HepG2 (cell line): Measurements from ENCODE around the gene ZNF620. TPM values are rescaled to one million over a fixed set of nuclear protein-coding genes. Genes with fewer than 3 reads are reported as not detected.
A peak's percentile ranks its signal among the peaks of the same experiment; 100 is the strongest.

ENCODE experiments used
- ATAC-seq: fragments of 200-7000 bp; cut with Tn5 transposase; 3 replicates; pipeline ENCODE4 v1.9.1; 2020; ENCODE audit warnings: mild to moderate bottlenecking, moderate library complexity
- BruUV-seq: library from RNA; stranded (reverse); fragments of 400-500 nt; replicated peaks from 2 replicates; lab custom pipeline; 2021; lab: Mats Ljungman, UMichigan
- CTCF ChIA-PET: fragments of 300-600 bp; formaldehyde crosslinking; extraction: SDS; loops from one replicate; lab custom pipeline; 2021; ENCODE audit warnings: low total read pairs, inconsistent platforms, low intra/inter-chr PET ratio; lab: Yijun Ruan, JAX
- POLR2A ChIA-PET: fragments of 350-600 bp; sonication (Branson Sonifier 250); formaldehyde crosslinking; loops from one replicate; lab custom pipeline; 2020; ENCODE audit warnings: antibody characterized with exemption, inconsistent platforms; lab: Yijun Ruan, JAX
- DNase-seq: peaks from one replicate; pipeline ENCODE4 v3.0.0-alpha.2; 2015; ENCODE audit warnings: low spot score
- FAIRE-seq: peaks from 3 replicates; lab custom pipeline; 2011; peaks lifted over from hg19 to GRCh38; lab: Jason Lieb, UNC
- H2AFZ ChIP-seq: one replicate; pipeline ENCODE4 v1.6.1; 2011; ENCODE audit warnings: low read length, inconsistent platforms
- H3K27ac ChIP-seq: fragments of 300-600 bp; 3 replicates; pipeline ENCODE4 v1.8.0; 2011; ENCODE audit warnings: mixed run types, mild to moderate bottlenecking, mixed read lengths, low read length, inconsistent platforms; ENCODE audit not compliant: insufficient read depth; ENCODE audit errors: extremely low read length
- H3K27me3 ChIP-seq, 2 experiments: fragments of 200-600 bp in 1 of 2; 2 replicates in 1 of 2; 3 replicates in 1 of 2; pipeline versions ENCODE4 v1.6.0 to v1.8.0; 2011; ENCODE audit warnings: low read length in 2 of 2, mild to moderate bottlenecking in 2 of 2, moderate library complexity in 2 of 2, inconsistent platforms in 1 of 2; ENCODE audit not compliant: insufficient read depth in 2 of 2, control insufficient read depth in 1 of 2
- H3K36me3 ChIP-seq, 2 experiments: fragments of 200-600 bp in 1 of 2; replicated peaks in 1 of 2; 2 replicates in 1 of 2; 3 replicates in 1 of 2; pipeline versions ENCODE4 v1.5.1 to v1.8.0; 2011; ENCODE audit warnings: low read length in 2 of 2, inconsistent platforms in 1 of 2; ENCODE audit not compliant: insufficient read depth in 2 of 2, control insufficient read depth in 1 of 2
- H3K4me1 ChIP-seq: 2 replicates; pipeline ENCODE4 v1.5.1; 2012; ENCODE audit warnings: low read length, inconsistent platforms; ENCODE audit not compliant: insufficient read depth
- H3K4me2 ChIP-seq: 2 replicates; pipeline ENCODE4 v1.6.0; 2011; ENCODE audit warnings: low read depth, low read length, inconsistent platforms
- H3K4me3 ChIP-seq, 3 experiments: fragments of 200-600 bp in 1 of 3; sonication (generic), shearing (Covaris generic) in 1 of 3; replicated peaks in 1 of 3; 2 replicates each; pipeline ENCODE4 v1.5.1; 2011 to 2016; ENCODE audit warnings: low read length in 3 of 3, inconsistent platforms in 2 of 3, low read depth in 2 of 3, mild to moderate bottlenecking in 2 of 3, control low read depth in 1 of 3, mixed read lengths in 1 of 3; ENCODE audit not compliant: insufficient read depth in 1 of 3
- H3K79me2 ChIP-seq: one replicate; pipeline ENCODE4 v1.6.1; 2011; ENCODE audit warnings: low read length, inconsistent platforms; ENCODE audit not compliant: insufficient read depth
- H3K9ac ChIP-seq: 2 replicates; pipeline ENCODE4 v1.6.0; 2011; ENCODE audit warnings: mild to moderate bottlenecking, low read depth, low read length, inconsistent platforms; ENCODE audit not compliant: insufficient read depth
- H3K9me3 ChIP-seq: 2 replicates; pipeline ENCODE4 v1.5.1; 2012; ENCODE audit warnings: mild to moderate bottlenecking, low read length
- H4K20me1 ChIP-seq: 2 replicates; pipeline ENCODE4 v1.6.0; 2011; ENCODE audit warnings: inconsistent platforms, mild to moderate bottlenecking, low read length, moderate library complexity; ENCODE audit not compliant: insufficient read depth
- AKAP8 ChIP-seq: sonication (generic); formaldehyde crosslinking; IDR thresholded peaks from 2 replicates; pipeline ENCODE4 v1.5.1; 2020; ENCODE audit warnings: mild to moderate bottlenecking, missing genetic modification reagents
- CHD4 ChIP-seq: fragments of 200-600 bp; sonication (generic); IDR thresholded peaks from 2 replicates; pipeline ENCODE4 v1.7.0; 2017; ENCODE audit warnings: mild to moderate bottlenecking, low read length, borderline replicate concordance
- GATAD2A ChIP-seq: IDR thresholded peaks from 2 replicates; pipeline ENCODE4 v1.6.1; 2016
- HOMEZ ChIP-seq: IDR thresholded peaks from 2 replicates; pipeline ENCODE4 v1.6.1; 2016; ENCODE audit warnings: low read depth
- KAT8 ChIP-seq: IDR thresholded peaks from 2 replicates; pipeline ENCODE4 v1.6.1; 2016; ENCODE audit warnings: missing genetic modification reagents, missing compliant biosample characterization
- MEF2D ChIP-seq: sonication (generic); formaldehyde crosslinking; IDR thresholded peaks from 2 replicates; pipeline ENCODE4 v1.5.1; 2020; ENCODE audit warnings: mild to moderate bottlenecking, missing genetic modification reagents
- MIXL1 ChIP-seq: IDR thresholded peaks from 2 replicates; pipeline ENCODE4 v1.6.1; 2016
- MXI1 ChIP-seq: IDR thresholded peaks from 3 replicates; pipeline ENCODE4 v1.6.1; 2012; ENCODE audit warnings: low read depth, low read length, inconsistent platforms, borderline replicate concordance
- NR1H2 ChIP-seq: sonication (generic); formaldehyde crosslinking; IDR thresholded peaks from 2 replicates; pipeline ENCODE4 v1.8.1; 2022; ENCODE audit warnings: low read depth, missing genetic modification reagents, borderline replicate concordance
- POLR2A ChIP-seq, 2 experiments: IDR thresholded peaks; 2 replicates each; pipeline ENCODE4 v1.6.1; 2011; ENCODE audit warnings: low read depth in 2 of 2, low read length in 2 of 2, mild to moderate bottlenecking in 1 of 2, moderate library complexity in 1 of 2; ENCODE audit not compliant: insufficient read depth in 1 of 2
- RBFOX2 ChIP-seq: fragments of 200-400 bp; formaldehyde crosslinking; IDR thresholded peaks from 2 replicates; pipeline ENCODE4 v1.6.1; 2017; ENCODE audit warnings: low read depth, mild to moderate bottlenecking, low read length
- SATB2 ChIP-seq: sonication (generic); formaldehyde crosslinking; IDR thresholded peaks from 2 replicates; pipeline ENCODE4 v1.5.0; 2020; ENCODE audit warnings: missing genetic modification reagents
- SOX5 ChIP-seq: IDR thresholded peaks from 2 replicates; pipeline ENCODE4 v1.6.1; 2016; ENCODE audit warnings: borderline replicate concordance
- TBX2 ChIP-seq: sonication (generic); formaldehyde crosslinking; IDR thresholded peaks from 2 replicates; pipeline ENCODE4 v1.5.0; 2020; ENCODE audit warnings: missing genetic modification reagents, mild to moderate bottlenecking, borderline replicate concordance
- U2AF2 ChIP-seq: fragments of 200-400 bp; formaldehyde crosslinking; IDR thresholded peaks from 2 replicates; pipeline ENCODE4 v1.6.1; 2017; ENCODE audit warnings: low read depth, mild to moderate bottlenecking, low read length
- ZBTB1 ChIP-seq: sonication (generic); formaldehyde crosslinking; IDR thresholded peaks from 2 replicates; pipeline ENCODE4 v1.4.0; 2020; ENCODE audit warnings: missing genetic modification reagents, borderline replicate concordance
- ZFP36L1 ChIP-seq: sonication (generic); formaldehyde crosslinking; IDR thresholded peaks from 2 replicates; pipeline ENCODE4 v1.8.0; 2022; ENCODE audit warnings: mild to moderate bottlenecking, missing genetic modification reagents, moderate library complexity
- ZNF121 ChIP-seq: sonication (generic); formaldehyde crosslinking; IDR thresholded peaks from 2 replicates; pipeline ENCODE4 v1.5.0; 2020; ENCODE audit warnings: mild to moderate bottlenecking, missing genetic modification reagents
- ZNF317 ChIP-seq: sonication (generic); formaldehyde crosslinking; IDR thresholded peaks from 2 replicates; pipeline ENCODE4 v1.5.0; 2020; ENCODE audit warnings: mild to moderate bottlenecking, missing genetic modification reagents
- ZNF501 ChIP-seq: sonication (generic); formaldehyde crosslinking; IDR thresholded peaks from 2 replicates; pipeline ENCODE4 v1.5.1; 2020; ENCODE audit warnings: mild to moderate bottlenecking, moderate library complexity, missing genetic modification reagents
- ZNF790 ChIP-seq: sonication (generic); formaldehyde crosslinking; IDR thresholded peaks from 2 replicates; pipeline ENCODE4 v1.8.0; 2022; ENCODE audit warnings: missing genetic modification reagents, mild to moderate bottlenecking, borderline replicate concordance
- WGBS: methylation state at CpG from one replicate; pipeline ENCODE4 v1.1.6; 2017; ENCODE audit warnings: low lambda C conversion rate; 5-methylcytosine and 5-hydroxymethylcytosine counted together
- in situ Hi-C: cut with HindIII; loops from 2 replicates; pipeline ENCODE4 v1.10.0; 2017; ENCODE audit warnings: low pct_unique_long_range_greater_than_20kb; ENCODE audit not compliant: extremely low pct_ligation_motif_present
- intact Hi-C: fragments of 100-400 bp; cut with micrococcal nuclease; formaldehyde crosslinking; loops from one replicate; pipeline ENCODE4 v1.10.0; 2022; ENCODE audit not compliant: unreplicated experiment
- polyA plus RNA-seq, 8 experiments: library from polyadenylated mRNA; depleted of rRNA in 3 of 8; stranded (reverse) in 7 of 8; unstranded in 1 of 8; fragments of >200 nt; fragmentation: Illumina TruSeq in 4 of 8; extraction: Trizol in 4 of 8; gene quantifications; 2 replicates each; pipeline versions ENCODE4 v1.2.1 to v1.2.3, GENCODE V29; 2011 to 2016; ENCODE audit warnings: low read depth in 4 of 8, missing spikeins in 1 of 8, mixed read lengths in 1 of 8; ENCODE audit not compliant: insufficient read depth in 1 of 8
- total RNA-seq, 5 experiments: library from RNA; depleted of rRNA; stranded (reverse); fragments of >200 nt; fragmentation: Illumina TruSeq; extraction: Trizol; gene quantifications; 2 replicates each; pipeline ENCODE4 v1.2.3, GENCODE V29; 2016; ENCODE audit warnings: low read depth in 1 of 5

Gene ZNF620
- total and polyA plus RNA-seq, 2 of the 13 experiments (the other 11 are each of a cell fraction or from before 2014, with no cell fraction given), result 2.3 to 12.2 TPM

GRCh38 chr3:40465456-40465855 lies 40.4 kb upstream of the ZNF620 start:
- intact Hi-C loops, result no loop called here
- no TSS peak for BruUV-seq
- ATAC-seq, result peak; percentile 19
- ChIA-PET POLR2A (interaction anchor here (0.9 to 3.6 kb wide), 5 partner anchors 8 to 40 kb away, joined by 3 to 14 read pairs (median 7); partner anchors contain the start of genes RPL14, ZNF619 and ZNF620), CTCF (no interaction called here)
- in situ Hi-C loops, result no loop called here
- H3K27ac ChIP-seq, result no peak overlapping the region
- H3K4me2 ChIP-seq, result no peak overlapping the region
- no peak overlapping the region for H2AFZ ChIP-seq
- TF ChIP-seq RBFOX2 (0 out of 2 replicates have a peak, but pooled peaks have one; percentile 16), POLR2A (IDR thresholded peaks at IDR 0.05; ENCODE audit: insufficient read depth in 1 of 2, low read depth in 2 of 2, low read length in 2 of 2) (peak in 1 of 2 experiments; percentile 6; a peak in 1 of 4 replicates), HOMEZ (CRISPR knock-in tag) (no peak), AKAP8 (CRISPR knock-in tag) (no peak)
- peaks cover under 1% of the 10 kb centered on the region for H4K20me1 ChIP-seq
- DNase-seq, result no peak
- no peaks in the 10 kb centered on the region for H3K9me3 ChIP-seq
- peaks cover 6 to 27% of the 10 kb centered on the region in 2 experiments for H3K36me3 ChIP-seq
- H3K27me3 ChIP-seq, result no peaks in the 10 kb centered on the region
- no peak for FAIRE-seq
- H3K4me3 ChIP-seq, result no peak overlapping the region
- no peaks in the 10 kb centered on the region for H3K79me2 ChIP-seq
- H3K4me1 ChIP-seq, result peaks cover 15% of the 10 kb centered on the region
- no peak overlapping the region for H3K9ac ChIP-seq
- 94% methylated on average over 2 of the region's 2 CpGs for WGBS

GRCh38 chr3:40468018-40468417 lies 37.8 kb upstream of the ZNF620 start:
- H2AFZ ChIP-seq, result no peak overlapping the region
- no peak overlapping the region for H3K27ac ChIP-seq
- H3K36me3 ChIP-seq, result peaks cover 0 to 9% of the 10 kb centered on the region in 2 experiments; a peak in 3 of 5 replicates
- H3K4me2 ChIP-seq, result no peak overlapping the region
- ATAC-seq (peak; percentile 73), FAIRE-seq (no peak), DNase-seq (peak; percentile 41)
- H3K27me3 ChIP-seq, result no peaks in the 10 kb centered on the region
- H4K20me1 ChIP-seq, result no peaks in the 10 kb centered on the region
- peaks cover 12% of the 10 kb centered on the region for H3K4me1 ChIP-seq
- intact Hi-C loops (no loop called here), in situ Hi-C loops (no loop called here)
- H3K79me2 ChIP-seq, result no peaks in the 10 kb centered on the region
- WGBS, result 13% methylated on average over 3 of the region's 4 CpGs
- ChIA-PET POLR2A (no interaction called here), CTCF (no interaction called here)
- no peaks in the 10 kb centered on the region for H3K9me3 ChIP-seq
- H3K4me3 ChIP-seq, result no peak overlapping the region
- no TSS peak for BruUV-seq
- no peak overlapping the region for H3K9ac ChIP-seq
- TF ChIP-seq MXI1 (peak; percentile 17; the same call in 1 of the 3 replicates), GATAD2A (peak; percentile 49), NR1H2 (CRISPR knock-in tag) (no peak), SOX5 (CRISPR knock-in tag) (0 out of 2 replicates have a peak, but pooled peaks have one; percentile 22), ZNF501 (CRISPR knock-in tag) (no peak), ZNF317 (no peak), U2AF2 (no peak), TBX2 (CRISPR knock-in tag) (no peak), CHD4 (no peak), ZFP36L1 (CRISPR knock-in tag) (no peak), ZNF121 (CRISPR knock-in tag) (no peak), SATB2 (CRISPR knock-in tag) (no peak), MIXL1 (CRISPR knock-in tag) (0 out of 2 replicates have a peak, but pooled peaks have one; percentile 33), ZBTB1 (CRISPR knock-in tag) (no peak), ZNF790 (CRISPR knock-in tag) (no peak), KAT8 (CRISPR knock-in tag) (no peak), MEF2D (CRISPR knock-in tag) (no peak)
